GM10248 (cell line): ENCODE data around the gene KCNN2.

Source experiments
- CTCF ChIA-PET: fragments of 300-600 bp; sonication (Branson Sonifier 250); formaldehyde crosslinking; extraction: SDS; loops from one replicate; lab custom pipeline; 2021; ENCODE audit warnings: antibody characterized with exemption; lab: Yijun Ruan, JAX
- POLR2A ChIA-PET: fragments of 350-650 bp; sonication (Branson Sonifier 250); formaldehyde crosslinking; extraction: SDS; loops from one replicate; lab custom pipeline; 2020; ENCODE audit warnings: antibody characterized with exemption; lab: Yijun Ruan, JAX
- DNase-seq: peaks from one replicate; pipeline ENCODE4 v3.0.0; 2012; ENCODE audit errors: extremely low spot score
- TF ChIP-seq, protein P1 (sequence below): IDR thresholded peaks from 2 replicates; pipeline ENCODE4 v1.5.1; 2012; ENCODE audit warnings: mild to moderate bottlenecking, low read depth; ENCODE audit errors: extremely low read depth, missing control alignments, control extremely low read depth

The KCNN2 gene

DNA sequence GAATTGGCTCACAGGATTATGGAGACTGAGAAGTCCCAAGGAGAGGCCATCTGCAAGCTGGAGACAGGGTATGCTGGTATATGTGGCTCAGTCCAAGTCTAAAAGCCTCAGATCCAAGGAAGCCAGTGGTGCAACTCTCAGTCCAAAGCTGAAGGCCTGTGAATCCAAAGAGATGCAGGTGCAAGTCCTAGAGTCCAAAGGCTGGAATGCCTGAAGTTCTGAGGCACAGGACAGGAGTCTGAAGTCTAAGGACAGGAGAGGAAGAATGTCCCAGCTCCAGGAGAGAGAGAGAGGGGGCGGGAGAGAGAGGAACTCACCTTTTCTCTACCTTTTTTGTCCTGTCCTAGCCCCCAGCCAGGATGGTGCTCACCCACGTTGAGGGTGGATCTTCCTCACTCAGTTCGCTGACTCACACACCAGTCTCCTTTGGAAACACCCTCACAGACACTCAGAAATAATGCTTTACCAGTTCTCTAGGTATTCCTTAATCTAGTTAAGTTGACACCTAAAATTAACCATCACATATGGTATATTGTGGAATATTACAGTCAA, 49.6 kb downstream of the KCNN2 start:
- TF ChIP-seq, protein P1, sequence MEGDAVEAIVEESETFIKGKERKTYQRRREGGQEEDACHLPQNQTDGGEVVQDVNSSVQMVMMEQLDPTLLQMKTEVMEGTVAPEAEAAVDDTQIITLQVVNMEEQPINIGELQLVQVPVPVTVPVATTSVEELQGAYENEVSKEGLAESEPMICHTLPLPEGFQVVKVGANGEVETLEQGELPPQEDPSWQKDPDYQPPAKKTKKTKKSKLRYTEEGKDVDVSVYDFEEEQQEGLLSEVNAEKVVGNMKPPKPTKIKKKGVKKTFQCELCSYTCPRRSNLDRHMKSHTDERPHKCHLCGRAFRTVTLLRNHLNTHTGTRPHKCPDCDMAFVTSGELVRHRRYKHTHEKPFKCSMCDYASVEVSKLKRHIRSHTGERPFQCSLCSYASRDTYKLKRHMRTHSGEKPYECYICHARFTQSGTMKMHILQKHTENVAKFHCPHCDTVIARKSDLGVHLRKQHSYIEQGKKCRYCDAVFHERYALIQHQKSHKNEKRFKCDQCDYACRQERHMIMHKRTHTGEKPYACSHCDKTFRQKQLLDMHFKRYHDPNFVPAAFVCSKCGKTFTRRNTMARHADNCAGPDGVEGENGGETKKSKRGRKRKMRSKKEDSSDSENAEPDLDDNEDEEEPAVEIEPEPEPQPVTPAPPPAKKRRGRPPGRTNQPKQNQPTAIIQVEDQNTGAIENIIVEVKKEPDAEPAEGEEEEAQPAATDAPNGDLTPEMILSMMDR = no peak
- no peak for DNase-seq
- ChIA-PET CTCF (interaction anchor here (1.3 to 1.4 kb wide), 3 partner anchors 12 to 38 kb away, joined by 3 to 5 read pairs (median 4); no protein-coding TSS in a partner anchor), POLR2A (no interaction called here)

DNA sequence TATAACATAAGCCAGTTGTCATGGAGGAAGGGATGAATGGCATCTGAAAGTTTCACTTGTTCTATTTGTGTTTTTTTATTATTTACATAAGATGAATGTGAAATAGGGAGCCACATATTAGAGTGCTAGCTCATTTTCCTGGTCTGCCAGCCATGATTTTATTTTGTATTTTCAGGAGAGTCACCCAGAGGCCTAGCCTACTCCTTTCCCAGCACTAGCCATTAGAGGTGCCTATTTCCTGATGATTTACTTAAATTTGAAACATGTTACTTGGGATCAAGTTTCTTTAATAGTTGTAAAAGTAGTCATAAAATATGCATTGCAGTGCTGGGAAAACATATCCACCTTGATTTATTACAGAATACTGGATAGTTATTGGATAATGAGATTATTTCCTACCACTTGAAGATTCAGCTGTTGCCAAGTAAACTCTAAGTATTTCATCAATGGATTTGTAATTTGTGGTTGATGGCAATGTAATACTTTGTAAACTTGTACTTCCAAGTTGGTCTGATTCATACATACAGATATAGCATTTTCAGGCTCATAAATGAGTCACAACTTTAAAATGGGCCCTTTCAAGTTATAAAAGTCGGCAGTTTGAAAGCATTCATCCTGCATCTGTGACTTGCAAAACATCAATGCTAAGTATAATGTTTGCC, 50.8 kb downstream of the KCNN2 start:
- TF ChIP-seq, protein P1 = no peak
- CTCF ChIA-PET = interaction anchor here (1.3 to 1.4 kb wide), 2 partner anchors 11 to 37 kb away, joined by 3 to 5 read pairs; no protein-coding TSS in a partner anchor
- POLR2A ChIA-PET = no interaction called here
- DNase-seq = no peak

DNA sequence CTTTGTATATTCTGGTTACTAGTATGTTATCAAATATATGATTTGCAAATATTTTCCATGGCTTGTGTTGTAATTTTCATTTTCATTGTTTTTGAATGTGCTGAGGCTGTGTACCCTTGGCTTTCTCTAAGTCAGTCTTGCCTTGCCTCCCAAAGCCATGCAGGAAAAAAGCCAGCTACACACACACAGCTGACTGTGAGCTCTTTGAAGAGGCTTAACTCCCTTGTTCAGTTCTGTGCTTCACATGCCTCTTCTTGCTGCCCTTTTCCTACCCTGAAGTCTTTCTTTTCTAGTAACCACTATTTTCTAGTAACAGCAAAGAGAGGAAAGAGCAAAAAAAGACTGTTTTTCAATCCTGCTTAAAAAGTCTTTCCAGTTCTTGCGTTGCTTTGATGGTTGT, 53.9 kb downstream of the KCNN2 start:
- TF ChIP-seq, protein P1 = no peak
- no peak for DNase-seq
- ChIA-PET POLR2A (no interaction called here), CTCF (no interaction called here)

DNA sequence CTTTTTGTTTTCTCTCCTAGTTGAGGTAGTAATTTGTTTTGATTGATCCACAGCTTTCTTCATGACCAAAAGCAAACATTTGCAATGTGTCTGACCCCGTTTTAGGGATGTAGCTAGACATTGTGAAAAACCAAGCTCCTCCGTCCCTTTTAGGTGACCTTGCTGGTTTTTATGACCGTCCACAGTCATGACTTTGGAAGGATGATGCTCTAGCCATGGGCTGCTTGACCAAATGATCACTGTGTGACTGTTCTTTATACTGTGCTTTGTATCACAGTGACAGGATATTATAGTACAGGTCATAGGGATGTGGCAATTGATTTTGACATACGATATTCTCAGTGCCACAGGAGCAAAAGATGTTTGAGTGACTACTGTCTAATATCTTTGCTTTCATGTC, 54.4 kb downstream of the KCNN2 start:
- POLR2A ChIA-PET = no interaction called here
- TF ChIP-seq, protein P1 = no peak
- DNase-seq = no peak
- CTCF ChIA-PET = no interaction called here

DNA sequence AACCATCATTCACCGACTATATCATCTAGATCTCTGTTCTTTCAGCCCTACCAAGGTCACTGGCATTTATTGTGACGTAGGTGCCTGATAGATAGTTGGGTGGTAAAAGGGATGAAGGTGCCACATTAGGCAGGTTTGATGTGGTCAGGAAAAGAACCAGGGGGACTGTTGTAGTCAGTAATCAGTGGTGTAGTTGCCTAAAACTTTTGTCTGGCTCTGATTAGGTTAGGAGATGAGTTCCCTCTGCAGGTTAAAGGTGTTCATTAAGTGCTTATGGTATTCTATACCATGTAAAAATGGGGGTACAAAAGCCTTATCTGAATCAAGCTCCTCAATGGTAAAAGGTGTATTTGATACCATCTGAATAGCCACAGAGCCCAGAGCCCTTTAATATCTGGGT, 55.6 kb downstream of the KCNN2 start:
- TF ChIP-seq, protein P1 = no peak
- no peak for DNase-seq
- ChIA-PET CTCF (no interaction called here), POLR2A (no interaction called here)

DNA sequence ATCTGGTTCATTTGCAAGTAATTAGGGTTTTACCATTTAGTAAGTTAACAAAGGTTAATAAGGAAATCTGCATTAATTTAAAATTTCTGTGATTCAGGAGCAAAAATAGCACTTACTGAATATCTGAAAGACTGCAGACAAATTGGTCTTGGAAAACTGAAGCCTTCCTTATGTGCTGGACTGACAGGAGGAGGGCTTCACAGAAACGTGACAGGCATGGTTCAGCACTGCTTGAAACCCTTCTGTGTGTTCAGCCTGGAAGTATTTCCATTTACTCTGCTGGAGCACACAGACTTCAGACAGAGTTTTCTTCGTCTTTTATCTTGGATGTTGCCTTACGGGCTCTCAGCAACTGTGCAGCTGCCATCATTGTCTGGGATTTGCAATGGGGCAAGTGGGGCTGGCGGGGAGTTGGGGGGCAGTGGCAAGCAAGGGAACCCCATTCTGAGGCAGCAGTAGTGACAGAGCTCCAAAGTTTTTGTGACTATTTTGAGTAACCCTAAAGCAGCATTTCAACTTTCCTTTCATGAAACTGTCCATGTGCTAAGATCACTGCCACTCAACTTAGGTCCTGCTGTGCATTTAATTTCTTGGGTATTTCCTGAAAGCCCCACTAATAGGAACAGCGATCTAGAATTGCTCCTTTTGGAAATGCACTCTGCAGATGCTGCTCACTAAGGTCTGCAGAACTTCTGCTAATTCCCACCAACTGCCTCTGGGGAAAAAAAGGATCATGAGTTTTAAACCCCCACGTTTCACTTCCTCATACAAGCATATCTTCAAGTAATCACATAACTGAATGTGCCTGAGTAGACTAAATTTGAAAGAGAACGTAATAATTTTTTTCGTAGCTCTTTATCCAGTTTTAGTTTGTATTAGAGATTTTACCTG, 56.6 kb downstream of the KCNN2 start:
- TF ChIP-seq, protein P1 = no peak
- POLR2A ChIA-PET = no interaction called here
- peak; percentile 21 for DNase-seq
- CTCF ChIA-PET = interaction anchor here (0.7 to 2.5 kb wide), 6 partner anchors 12 to 32 kb away, joined by 3 to 6 read pairs (median 4); no protein-coding TSS in a partner anchor
